GM04503 (cell line): ENCODE measurements around the gene KCNAB1.
A peak's percentile ranks its signal among the peaks of the same experiment; 100 is the strongest.
"Not testable (repeated sequence)": the region's sequence is repeated elsewhere in the genome, so short reads cannot be mapped to it uniquely, and the experiment has no call there.

ENCODE experiments used
- DNase-seq: peaks from one replicate; pipeline ENCODE4 v3.0.0-alpha.2; 2012; ENCODE audit warnings: low read depth

The KCNAB1 gene

DNA sequence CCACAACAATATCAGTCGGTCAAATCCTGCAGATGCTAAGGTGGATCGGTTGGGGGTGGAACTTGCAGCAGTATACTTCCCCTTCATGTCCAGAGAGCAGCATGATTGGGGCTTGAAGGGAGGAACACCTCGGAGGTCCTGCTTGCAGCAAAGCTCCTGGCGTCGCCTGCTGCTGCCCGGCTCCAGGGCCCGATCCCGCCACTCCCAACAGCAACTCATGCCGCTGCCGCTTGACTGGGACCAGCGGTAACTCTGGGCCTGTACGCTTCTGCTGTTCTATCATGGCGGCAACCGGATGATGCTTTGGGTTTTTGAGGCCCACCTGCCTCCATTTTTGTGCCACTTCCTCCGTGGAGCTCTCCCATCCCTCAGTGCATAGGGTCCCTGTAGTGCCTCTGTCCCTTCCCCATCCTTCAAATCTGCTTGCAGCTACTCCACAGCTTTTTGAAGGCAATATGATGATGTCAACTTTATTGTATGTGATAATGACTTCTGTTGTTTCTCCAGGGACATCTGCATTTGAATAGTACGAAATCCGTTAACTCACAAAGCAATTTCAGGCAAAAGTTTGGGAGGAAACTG lies 56.3 kb downstream of the KCNAB1 start:
- no peak for DNase-seq

DNA sequence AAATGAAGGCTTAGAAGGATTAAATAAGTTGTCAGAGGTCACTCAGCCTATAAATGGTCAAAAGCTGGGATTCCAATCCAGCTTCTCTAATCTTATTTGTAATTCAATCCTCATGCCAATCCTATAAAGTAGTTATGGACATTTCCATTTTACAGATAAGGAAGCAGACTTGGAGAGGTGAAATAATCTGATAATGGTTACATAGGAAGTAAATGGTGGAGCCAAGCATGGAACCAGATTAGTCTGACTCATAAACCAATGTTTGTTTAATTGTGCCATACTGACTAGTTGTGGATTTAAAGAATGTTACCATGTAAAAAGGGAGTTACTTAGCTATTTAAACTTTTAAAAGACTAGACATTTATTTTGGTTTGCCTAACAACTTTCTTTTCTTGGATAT lies 59.7 kb downstream of the KCNAB1 start:
- no peak for DNase-seq

DNA sequence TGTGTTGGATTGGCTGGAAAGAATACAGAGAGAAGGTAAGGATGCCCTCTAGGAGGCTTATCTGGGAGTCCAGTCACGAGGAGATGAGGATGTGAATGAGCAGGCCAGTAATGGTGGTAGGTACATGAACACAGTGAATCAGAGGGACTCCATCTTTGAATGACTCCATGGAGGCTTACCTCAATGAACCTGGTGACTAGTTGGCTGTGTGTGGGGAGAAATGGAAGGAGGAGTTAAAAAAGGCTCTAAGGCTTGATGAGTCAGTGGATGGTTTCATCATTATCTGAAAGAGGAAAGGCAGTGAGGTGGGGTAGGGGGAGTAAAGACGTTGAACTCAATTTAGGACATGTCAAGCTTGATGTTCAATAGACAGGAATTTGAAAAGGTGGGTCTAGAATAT lies 61.1 kb downstream of the KCNAB1 start:
- DNase-seq: no peak

DNA sequence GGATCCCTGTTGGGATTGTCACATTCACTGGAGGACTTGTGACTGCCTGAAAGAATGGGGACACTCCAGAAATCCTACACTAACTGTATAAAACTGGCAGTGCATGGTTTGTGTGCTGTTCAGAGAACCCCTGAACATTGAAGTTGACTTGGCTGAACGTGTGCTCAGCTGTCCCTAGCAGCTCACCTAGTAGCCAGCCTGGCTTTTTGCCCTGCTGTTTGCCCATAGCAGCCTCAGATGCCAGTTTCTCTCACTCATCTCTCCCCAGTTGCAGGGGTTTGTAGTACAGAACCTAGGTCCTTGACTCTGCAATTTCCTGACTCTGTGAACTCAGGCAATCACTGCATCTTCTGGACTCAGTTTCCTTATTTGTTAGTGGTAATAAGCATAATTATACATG lies 63.0 kb downstream of the KCNAB1 start:
- no peak for DNase-seq

DNA sequence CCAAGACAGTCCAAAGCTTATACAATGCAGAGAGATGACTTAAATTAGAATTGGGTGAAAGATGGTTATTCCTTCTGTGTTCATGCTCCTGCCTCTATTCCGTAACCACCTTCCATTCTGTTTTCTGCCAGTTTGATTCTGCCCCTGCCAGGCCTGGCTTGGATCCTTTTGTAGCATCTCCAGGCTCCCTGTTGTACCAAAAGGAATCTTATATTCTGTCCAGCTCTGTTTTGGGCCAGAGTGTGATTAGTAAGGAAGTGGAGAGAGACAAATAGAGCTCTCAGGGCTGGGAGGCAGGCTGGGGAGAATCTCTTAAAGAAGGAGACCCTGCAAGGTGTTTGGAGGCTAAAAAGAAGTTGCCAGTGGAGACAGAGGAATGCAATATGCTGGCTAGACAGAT lies 63.8 kb downstream of the KCNAB1 start:
- DNase-seq: no peak

DNA sequence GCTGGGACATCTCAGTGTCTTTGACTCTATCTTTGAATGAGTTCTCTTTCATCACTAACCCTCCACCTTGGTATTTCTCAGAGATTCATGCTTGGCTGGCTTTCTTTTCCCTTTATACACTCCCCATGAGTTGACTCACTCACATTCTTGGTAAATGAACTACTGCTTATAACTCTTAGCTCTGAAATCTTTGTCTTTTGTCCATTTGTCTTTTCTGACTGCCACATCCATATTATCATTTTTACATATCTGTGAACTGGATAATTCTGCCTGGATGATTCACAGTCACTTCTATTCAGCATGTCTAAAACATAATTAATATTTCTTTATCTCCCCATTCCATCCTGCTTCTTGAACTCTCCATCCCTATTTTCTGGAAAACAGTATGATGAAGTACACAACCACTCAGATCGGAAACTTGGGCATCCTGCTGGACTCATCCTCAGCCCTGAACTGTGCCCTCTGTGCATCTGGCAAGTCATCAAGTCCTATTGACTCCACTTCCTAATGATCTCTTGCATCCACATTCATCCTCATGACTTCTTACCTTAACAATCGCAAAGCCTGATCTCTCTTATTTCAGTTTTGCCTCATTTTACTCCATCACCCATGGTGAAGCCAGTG lies 66.9 kb downstream of the KCNAB1 start:
- DNase-seq: peak; percentile 56

DNA sequence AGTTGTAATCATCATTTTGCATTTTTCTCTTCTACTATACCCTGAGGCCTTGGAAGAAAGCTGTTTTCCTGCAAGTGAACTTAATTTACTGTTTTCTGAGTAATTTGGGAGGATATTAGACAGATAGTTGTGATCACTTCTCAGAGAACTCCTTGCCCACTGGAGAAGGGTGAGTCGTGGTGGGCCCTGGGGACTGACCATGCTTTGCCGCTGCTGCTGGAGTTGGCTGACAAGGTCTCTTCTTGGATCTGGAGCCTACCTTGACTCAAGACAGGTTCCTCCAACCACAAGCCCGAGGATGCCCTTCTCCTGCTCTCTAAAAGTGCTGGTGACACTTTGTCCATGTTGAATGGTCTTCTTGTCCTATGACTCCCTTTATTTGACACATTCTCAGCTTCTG lies 68.4 kb downstream of the KCNAB1 start:
- DNase-seq: no peak

DNA sequence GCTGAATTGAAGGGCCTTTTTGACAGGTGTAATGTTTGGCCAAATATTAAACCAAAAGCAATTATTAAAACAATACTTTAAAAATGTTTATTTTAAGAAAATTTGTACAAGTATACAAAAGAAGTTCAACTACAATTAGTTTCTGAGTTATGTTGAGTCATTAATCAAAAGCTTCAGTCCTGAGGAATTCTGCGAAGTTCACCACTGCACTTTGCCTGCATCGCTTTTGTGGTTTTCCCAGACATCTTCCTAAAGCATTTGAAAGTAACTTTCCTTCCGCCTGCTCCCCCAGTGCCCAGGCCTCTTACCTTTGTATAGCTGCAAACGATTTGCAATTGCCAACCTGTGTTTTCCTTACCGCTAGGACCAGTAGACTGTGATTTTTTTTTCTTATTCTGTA lies 69.5 kb downstream of the KCNAB1 start:
- no peak for DNase-seq

DNA sequence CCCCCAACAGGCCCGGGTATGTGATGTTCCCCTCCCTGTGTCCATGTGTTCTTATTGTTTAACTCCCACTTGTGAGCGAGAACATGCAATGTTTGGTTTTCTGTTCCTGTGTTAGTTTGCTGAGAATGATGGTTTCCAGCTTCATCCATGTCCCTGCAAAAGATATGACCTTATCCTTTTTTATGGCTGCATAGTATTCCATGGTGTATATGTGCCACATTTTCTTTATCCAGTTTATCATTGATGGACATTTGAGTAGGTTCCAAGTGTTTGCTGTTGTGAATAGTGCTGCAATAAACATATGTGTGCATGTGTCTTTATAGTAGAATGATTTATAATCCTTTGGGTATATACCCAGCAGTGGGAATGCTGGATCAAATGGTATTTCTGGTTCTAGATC lies 74.6 kb downstream of the KCNAB1 start:
- DNase-seq: not testable (repeated sequence)

DNA sequence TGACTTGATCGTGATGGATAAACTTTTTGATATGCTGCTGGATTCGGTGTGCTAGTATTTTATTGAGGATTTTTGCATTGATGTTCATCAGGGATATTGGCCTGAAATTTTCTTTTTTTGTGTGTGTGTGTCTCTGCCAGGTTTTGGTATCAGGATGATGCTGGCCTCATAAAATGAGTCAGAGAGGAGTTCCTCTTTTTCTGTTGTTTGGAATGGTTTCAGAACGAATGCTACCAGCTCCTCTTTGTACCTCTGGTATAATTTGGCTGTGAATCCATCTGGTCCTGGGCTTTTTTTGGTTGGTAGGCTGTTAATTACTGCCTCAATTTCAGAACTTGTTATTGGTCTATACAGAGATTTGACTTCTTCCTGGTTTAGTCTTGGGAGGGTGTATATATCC lies 76.8 kb downstream of the KCNAB1 start:
- not testable (repeated sequence) for DNase-seq

DNA sequence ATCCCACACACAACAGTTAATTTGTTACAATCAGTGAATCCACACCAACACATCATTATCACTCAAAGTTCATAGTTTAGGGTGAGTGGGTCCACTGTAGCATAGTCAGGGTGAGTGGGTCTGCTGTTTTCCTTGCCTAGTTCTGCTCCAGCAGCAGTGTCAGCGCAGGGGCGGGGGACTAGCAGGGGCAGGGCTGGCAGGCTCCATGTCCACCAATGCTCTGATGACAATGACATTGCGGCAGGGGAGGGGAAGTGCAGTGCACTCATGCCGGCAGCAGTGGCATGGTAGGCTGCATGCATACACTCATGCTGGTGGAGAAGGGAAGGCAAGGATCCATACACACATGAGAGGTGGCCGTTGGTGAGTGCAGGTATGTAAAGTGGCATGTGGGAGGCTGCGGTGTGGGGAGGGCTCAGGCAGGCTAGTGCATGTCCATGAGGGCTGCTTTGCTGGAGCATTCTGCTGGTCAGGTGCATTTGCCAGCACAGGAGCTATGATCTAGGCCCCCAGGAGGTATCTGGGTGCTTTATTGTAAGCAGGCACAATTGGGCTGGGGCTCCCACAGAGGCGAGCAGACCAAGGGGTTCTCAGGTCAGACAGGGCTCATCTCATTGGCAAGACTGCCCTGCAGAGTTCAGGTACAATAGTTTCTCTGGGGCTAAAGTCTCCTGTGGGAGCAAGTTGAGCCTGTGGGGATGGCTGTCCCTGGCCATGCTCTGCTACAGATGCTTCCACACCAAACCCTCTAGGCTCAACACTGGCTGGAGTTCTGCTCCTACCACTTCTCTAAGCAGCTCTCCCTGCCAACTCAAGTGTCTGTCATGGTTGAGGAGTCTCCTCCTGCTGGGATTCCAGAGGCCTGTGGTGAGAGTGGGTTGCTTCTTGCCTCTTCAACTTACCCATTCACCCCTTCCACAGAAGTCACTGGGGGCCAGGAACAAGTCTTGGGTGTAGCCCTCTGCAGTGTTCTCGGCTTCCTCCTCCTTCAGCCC lies 81.3 kb downstream of the KCNAB1 start:
- no peak for DNase-seq

DNA sequence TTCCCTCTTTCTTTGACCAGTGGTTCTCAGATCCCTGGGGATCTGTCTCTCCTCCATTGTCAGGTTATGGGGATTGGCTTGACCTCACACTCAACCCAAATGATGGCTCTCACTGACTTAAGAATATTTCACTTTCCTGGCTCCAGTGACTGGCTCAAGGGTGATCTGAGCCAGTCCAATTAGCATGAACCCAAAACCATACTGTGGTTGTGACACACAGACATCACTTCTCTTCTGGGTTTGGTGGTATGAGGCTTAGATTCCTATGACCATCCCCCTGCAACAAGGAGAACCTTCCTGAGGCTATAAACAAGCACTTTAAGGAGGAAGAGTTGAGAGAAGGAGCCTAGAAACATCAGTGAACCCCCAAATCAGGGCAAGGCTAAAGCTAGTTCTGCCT lies 85.8 kb downstream of the KCNAB1 start:
- peak; percentile 69 for DNase-seq

DNA sequence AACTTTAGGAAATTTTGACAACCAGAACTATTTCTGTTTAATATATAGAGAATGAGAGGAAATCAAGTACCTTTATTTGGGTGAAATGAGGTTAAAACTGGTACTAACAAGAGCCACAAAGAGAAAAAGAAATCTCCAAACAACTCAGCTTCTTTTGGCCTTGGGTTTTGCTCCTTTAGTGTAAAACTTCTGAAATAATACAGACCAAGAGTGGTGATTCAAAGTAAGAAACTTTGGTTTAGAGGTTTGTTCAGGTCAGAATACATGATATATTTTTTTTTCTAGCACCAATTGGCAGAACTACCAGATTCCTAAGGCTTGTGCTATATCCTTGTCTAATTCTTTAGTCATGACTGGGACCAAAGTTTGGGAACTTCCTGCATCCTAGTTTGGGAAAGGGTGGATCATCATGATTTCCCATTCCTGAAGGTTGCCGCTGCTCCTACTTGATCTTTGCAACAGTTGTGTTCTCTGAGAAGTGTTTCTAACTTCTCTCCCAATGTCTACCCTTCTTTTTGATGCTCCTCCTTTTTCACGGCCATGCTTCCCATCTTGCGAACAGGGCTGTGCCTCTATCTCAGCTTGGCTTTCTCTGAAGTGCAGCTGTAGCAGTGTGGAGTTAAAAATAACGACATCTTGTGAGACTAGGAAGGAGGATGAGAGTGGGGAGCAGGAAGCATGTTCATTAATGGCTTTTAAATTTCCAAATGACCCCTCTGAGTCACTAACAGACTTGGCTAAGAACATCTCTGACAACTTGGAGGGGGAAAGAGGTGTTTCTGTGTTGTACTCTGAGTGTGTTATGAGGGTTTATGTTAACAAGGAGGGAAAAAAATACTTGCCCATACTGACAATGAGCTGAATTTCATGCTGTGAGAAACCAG lies 87.7 kb downstream of the KCNAB1 start:
- peak; percentile 92 for DNase-seq

DNA sequence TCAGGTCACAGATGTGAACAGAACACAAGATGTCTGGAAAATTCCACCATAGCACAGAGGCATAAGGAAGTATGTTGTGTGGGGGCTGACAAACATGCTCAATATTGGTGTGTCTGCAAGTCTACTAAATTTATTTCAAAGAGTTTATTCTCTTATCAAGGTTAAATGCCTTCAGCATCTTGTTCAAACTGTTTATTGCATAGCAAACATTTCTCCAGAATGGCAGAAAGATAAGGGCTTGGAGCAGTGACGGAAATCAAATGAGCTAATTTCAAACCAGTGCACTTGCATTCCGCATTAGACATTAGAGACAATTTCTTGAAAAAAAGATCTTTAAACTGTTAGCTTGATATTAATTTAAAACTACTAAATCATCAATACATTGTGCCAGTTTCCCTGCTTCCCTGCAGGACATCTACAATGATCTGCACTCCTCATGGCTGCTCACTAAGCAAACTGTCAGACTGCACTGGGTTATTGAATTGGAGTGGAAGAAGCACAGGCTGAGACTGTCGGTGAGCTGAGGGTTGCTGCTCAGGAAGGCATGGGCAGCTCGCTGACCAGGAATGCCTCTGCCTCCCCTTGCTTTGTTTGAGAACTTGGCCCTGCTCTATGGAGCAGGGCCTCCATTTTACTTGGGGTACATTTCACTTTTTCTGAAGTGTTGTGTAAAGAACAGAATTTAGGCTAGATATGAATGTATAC lies 89.4 kb downstream of the KCNAB1 start:
- DNase-seq: no peak

DNA sequence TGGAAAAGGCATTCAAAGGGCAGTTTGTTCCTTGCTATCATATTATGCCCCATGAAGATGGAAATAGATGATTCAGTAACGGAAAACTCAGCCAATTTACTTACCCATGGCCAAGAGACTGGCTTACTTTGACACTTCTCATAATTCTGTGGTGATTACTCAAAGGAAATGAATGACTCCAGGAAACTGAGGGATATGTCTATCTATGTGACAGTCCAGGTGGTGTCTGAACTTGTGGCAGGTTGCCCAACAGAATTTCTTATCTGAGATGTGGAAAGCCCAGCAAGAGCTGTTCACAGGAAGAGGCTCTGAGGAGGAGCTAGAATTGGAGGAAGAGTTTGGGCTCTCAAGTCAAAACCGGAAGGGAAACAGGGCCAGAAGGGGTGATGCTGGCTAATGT lies 91.2 kb downstream of the KCNAB1 start:
- DNase-seq: no peak

DNA sequence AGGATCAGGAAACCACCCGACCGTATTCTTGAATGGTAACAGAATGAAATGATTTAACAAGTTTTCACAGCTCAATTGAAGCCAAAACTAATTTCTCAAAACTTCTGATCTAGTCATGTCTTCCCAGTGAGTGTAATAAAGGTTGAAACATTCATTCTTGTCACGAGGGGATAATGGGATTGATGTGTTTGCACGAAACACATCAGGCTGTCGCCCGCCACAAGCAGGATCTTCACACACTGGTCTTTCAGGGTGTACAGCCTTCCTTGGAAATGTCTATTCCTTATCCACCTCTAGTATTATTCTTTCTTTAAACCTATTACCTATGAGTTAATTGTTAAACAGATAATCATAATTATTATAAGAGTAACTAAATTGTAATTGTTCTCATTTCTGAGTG lies 94.3 kb downstream of the KCNAB1 start:
- no peak for DNase-seq

DNA sequence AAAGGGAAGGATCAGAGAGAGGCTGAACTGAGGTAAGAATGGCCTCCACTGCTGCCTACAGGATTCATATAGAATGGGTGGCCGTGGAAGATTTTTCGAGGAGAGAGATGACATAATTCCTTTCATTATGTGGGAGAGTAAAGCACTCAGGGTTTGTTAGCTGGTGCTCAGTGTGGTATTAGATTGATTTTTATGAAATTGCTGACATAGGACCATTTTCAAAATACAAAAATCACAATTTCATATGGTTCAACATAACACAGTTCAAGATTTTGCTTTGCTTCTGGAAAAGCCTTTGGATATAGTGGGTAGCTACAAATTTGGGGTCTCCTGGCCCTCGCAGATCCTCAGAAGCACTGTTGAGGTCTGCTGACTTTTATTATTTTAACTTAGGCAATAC lies 95.4 kb downstream of the KCNAB1 start:
- no peak for DNase-seq

DNA sequence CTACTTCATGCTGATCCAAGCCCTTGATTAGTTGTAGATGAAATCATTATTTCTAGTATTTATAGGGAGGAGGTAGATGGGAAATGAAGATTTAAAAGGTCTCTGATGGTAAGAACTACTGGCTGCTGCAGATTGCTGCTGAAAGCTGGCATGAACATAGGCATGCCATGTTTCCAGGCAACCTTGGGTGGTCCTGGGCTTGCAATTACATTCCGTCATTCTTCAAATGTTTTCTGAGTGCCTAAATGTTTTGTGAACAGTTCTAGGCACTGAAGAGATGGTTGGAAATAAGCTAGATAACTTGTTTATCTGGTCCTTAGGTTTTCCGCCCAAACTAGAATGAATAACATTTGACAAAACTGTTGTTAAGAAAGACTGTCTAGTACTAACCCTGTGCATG lies 95.8 kb downstream of the KCNAB1 start:
- DNase-seq: no peak

DNA sequence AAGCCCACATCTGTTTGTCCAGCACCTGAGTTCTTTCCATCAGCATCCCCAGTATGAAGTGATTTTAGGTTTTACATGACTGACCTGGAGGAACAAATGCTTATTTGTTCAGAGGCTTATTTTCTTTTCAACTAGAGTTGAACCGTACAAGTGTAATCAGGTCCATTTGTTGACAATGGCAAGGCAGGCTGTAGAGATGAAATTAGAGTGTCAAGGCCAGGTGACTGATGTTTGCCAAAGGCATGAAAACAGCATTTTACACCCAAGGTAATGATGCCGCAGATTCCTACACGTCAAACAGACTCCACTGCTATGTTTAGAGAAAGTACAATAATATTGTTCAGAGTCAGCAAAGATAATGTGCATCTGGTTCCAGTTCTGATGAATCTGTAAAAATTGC lies 96.5 kb downstream of the KCNAB1 start:
- DNase-seq: no peak

DNA sequence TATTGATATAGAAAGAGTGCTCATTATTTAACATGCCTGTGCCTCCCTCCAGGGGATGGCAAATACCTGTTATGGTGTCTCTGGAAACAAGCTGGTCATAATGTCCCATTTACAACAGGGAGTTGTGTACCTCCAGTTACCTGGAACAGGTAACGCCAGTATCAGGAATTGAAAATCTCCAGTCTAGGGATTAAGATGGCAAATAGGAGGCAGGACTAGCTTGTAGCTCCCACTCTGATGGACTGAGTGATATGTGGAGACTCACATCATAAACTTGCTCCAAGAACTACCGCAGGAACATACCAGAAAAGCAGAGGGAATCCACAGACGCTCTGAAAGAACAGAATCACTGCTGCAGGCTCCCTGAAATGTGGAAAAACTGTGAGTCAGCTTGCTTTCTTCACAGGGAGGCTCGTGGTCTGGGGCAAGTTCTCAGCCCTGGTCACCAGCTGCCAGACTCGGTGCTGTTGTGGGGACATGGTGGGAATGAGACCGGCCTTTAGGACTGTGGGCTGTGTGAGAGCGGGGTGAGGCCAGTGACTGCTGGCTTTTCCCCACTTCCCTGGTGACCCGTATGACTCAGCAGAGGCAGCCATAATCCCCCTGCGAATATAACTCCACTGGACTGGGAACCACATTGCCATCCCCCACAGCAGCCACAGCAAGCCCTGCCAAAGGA lies 97.4 kb downstream of the KCNAB1 start:
- DNase-seq: peak; percentile 65

DNA sequence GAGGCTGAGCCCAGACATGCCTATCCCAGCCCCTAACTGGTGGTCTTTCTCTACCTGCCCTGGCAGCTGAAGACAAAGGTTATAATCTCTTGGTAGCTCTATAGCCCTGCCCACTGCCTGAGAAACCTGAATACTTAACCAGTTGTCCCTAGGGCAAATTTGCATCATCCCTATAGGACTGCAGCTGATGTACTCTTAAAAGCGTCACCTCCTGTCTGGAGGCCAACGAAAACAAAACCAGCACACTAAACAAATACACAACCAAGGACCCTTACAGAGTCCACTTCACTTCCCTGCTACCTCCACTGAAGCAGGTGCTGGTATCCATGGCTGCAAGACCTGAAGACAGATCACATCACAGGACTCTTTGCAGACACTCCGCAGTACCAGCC lies 98.0 kb downstream of the KCNAB1 start:
- DNase-seq: no peak
